ENCODE results near the gene AQP3.

AQP3 gene

DNA sequence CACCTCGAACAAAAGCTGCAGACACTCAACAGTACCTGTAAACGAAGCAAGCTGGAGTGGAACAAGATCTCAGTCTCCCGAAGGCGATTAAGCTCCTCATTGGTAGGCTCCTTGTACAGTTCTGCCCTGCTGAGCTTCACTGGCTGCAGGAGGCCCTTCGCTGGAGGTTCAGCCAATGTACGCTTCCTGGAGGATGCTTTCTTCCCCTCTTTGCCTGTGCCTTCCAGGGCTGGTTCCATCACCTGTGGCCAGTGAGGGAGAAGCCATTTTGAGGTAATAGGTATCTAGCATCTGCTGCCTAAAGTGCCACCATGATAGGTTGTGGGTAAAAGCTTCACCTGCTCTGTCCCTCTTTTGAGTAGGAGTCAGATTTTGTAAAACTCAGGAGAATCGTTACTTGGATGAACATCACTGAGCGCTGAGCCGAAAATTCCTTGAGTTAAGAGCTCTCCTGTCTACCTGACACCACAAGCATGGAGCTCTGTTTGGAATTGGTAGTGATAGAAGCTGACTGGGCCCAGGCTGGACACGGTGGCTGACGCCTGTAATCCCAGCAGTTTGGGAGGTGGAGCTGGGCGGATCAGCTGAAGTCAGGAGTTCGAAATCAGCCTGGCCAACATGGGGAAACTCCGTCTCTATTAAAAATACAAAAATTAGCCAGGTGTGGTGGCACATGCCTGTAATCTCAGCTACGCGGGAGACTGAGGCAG is 24.9 kb upstream of the AQP3 start:
- Histone ChIP-seq H3K27ac (ENCODE audit: insufficient read depth, low read depth, low read length, poor library complexity, severe bottlenecking) (no peak overlapping the region), H3K9me3 (ENCODE audit: control insufficient read depth, low read length) (no peaks in the 10 kb centered on the region), H3K4me1 (ENCODE audit: control insufficient read depth, insufficient read depth, low read length) (no peaks in the 10 kb centered on the region), H3K36me3 (ENCODE audit: control insufficient read depth, insufficient read depth, low read length) (peaks cover 14% of the 10 kb centered on the region), H3K4me3 (ENCODE audit: insufficient read depth, low read depth, low read length) (no peak overlapping the region), H3K27me3 (ENCODE audit: control insufficient read depth, insufficient read depth, low read length, poor library complexity, severe bottlenecking) (no peaks in the 10 kb centered on the region)
- 92 to 94% methylated on average over 16 of the region's 16 CpGs for WGBS, 2 experiments

DNA sequence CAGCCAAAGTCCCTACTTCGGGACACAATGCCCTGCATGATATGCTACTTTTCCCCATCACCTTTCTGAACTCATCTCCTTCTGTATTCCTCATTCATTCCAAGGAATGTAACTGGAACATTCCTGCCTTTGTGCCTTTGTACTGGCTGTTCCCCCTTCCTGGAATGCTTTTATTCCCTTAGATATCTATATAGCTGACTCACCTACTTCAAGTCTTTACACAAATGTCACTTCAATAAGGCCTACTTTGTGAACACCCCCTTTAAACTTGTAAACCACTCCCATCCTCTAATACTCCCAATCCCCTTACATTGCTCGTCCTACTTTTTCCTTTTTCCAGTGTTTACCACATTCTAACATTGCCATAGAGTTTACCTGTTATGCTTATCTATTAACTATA is 24.0 kb upstream of the AQP3 start:
- peaks cover 15% of the 10 kb centered on the region for H3K36me3 ChIP-seq (ENCODE audit: control insufficient read depth, insufficient read depth, low read length)
- no peaks in the 10 kb centered on the region for H3K9me3 ChIP-seq (ENCODE audit: control insufficient read depth, low read length)
- H3K27ac ChIP-seq (ENCODE audit: insufficient read depth, low read depth, low read length, poor library complexity, severe bottlenecking): no peak overlapping the region
- H3K27me3 ChIP-seq (ENCODE audit: control insufficient read depth, insufficient read depth, low read length, poor library complexity, severe bottlenecking): no peaks in the 10 kb centered on the region
- H3K4me3 ChIP-seq (ENCODE audit: insufficient read depth, low read depth, low read length): no peak overlapping the region
- WGBS, 2 experiments: 89 to 93% methylated on average over 2 of the region's 2 CpGs
- H3K4me1 ChIP-seq (ENCODE audit: control insufficient read depth, insufficient read depth, low read length): no peaks in the 10 kb centered on the region

DNA sequence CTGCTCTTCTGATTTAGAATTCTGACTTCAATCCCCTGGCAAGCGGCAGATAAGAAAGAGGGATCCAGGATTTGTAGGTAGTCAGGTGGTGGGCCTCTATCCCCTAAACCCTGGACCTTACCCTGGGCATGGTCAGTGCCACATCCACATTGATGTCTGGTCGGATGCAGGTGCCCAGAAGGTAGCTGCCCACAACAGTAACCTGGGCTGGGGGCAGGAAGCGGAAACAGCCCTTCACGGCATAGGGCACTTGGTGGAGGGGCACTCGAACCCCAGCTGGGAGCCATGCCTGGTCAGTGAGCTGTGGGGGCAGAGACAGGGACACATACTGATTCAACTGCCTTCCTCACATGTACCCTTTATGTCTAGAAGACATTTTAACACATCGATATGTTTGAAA is 22.5 kb upstream of the AQP3 start:
- 85 to 87% methylated on average over 6 of the region's 6 CpGs for WGBS, 2 experiments
- peaks cover 30% of the 10 kb centered on the region for H3K36me3 ChIP-seq (ENCODE audit: control insufficient read depth, insufficient read depth, low read length)
- H3K9me3 ChIP-seq (ENCODE audit: control insufficient read depth, low read length): no peaks in the 10 kb centered on the region

DNA sequence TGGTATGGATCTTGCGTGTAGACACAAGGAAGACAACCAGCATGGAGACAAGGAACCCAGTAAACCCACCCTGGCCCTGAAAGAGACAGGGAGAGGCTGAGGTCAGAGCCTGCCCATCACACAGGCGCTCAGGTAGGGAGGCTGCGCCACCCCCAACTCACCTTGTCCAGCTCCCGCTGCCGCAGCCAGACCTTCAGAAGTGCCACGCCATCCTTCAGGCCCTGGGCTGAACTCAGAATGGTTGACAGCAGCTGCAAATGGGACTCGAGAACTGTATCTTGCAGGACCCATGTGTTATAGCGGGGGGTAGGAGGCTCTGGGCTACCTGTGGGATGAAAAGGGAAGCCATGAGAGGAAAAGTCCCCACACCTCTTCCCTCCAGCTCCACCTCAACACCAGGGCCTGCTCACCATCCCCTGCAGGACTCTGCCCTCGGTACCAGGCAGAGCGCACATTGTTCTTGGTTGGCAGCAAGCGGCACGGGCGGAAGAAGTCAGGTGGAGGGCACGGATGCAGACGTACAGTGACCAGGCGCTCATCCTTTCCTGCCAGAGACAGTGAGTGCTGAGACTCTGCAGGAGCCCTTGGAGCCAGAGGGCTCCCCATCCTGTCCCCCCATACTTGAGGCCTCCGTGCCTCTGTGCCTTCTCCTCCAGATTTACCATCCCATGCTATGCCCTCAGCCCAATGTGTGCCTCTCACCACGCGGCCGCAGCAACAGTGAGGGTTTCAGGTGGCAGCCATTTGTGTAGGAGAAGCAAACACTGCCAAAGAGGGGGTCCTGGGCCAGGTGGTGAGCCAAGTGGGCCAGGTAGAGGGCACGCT is 21.6 kb upstream of the AQP3 start:
- 96 to 97% methylated on average over 21 of the region's 21 CpGs for WGBS, 2 experiments
- Histone ChIP-seq H3K36me3 (ENCODE audit: control insufficient read depth, insufficient read depth, low read length) (peaks cover 38% of the 10 kb centered on the region), H3K4me1 (ENCODE audit: control insufficient read depth, insufficient read depth, low read length) (no peaks in the 10 kb centered on the region), H3K4me3 (ENCODE audit: insufficient read depth, low read depth, low read length) (no peak overlapping the region), H3K27me3 (ENCODE audit: control insufficient read depth, insufficient read depth, low read length, poor library complexity, severe bottlenecking) (no peaks in the 10 kb centered on the region), H3K9me3 (ENCODE audit: control insufficient read depth, low read length) (no peaks in the 10 kb centered on the region), H3K27ac (ENCODE audit: insufficient read depth, low read depth, low read length, poor library complexity, severe bottlenecking) (no peak overlapping the region)

More for the DNA sequence above, 22.5 kb upstream of the AQP3 start:
- Histone ChIP-seq H3K4me1 (ENCODE audit: control insufficient read depth, insufficient read depth, low read length) (no peaks in the 10 kb centered on the region), H3K27ac (ENCODE audit: insufficient read depth, low read depth, low read length, poor library complexity, severe bottlenecking) (no peak overlapping the region), H3K27me3 (ENCODE audit: control insufficient read depth, insufficient read depth, low read length, poor library complexity, severe bottlenecking) (no peaks in the 10 kb centered on the region), H3K4me3 (ENCODE audit: insufficient read depth, low read depth, low read length) (no peak overlapping the region)

DNA sequence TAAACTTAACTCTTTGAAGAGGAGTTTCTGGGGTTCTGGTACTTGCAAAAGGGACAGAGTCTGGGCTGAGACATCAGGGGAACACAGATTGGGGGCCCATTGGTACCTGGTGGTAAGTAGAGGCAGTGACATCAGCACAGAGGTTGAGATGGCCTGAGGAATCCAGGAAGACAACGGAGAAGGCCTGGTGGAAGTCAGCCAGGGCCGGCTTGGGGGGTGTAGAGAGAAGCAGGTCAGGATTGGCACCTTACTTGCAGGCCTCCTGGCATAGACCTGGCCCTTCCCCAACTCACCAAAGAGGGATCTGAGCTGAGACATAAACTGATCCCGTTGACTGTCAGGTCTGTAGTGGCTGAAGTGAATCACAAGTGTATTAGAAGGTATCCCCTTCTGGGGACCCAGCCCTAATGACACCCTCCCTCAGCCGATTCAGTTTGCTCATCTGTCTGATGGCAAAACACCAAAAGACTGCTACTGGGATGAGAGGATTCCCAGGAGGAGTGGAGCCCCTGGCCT is 20.9 kb upstream of the AQP3 start:
- WGBS, 2 experiments: 91 to 97% methylated on average over 4 of the region's 4 CpGs
- Histone ChIP-seq H3K27me3 (ENCODE audit: control insufficient read depth, insufficient read depth, low read length, poor library complexity, severe bottlenecking) (no peaks in the 10 kb centered on the region), H3K27ac (ENCODE audit: insufficient read depth, low read depth, low read length, poor library complexity, severe bottlenecking) (no peak overlapping the region), H3K4me3 (ENCODE audit: insufficient read depth, low read depth, low read length) (no peak overlapping the region), H3K36me3 (ENCODE audit: control insufficient read depth, insufficient read depth, low read length) (peaks cover 45% of the 10 kb centered on the region), H3K4me1 (ENCODE audit: control insufficient read depth, insufficient read depth, low read length) (no peaks in the 10 kb centered on the region), H3K9me3 (ENCODE audit: control insufficient read depth, low read length) (no peaks in the 10 kb centered on the region)

DNA sequence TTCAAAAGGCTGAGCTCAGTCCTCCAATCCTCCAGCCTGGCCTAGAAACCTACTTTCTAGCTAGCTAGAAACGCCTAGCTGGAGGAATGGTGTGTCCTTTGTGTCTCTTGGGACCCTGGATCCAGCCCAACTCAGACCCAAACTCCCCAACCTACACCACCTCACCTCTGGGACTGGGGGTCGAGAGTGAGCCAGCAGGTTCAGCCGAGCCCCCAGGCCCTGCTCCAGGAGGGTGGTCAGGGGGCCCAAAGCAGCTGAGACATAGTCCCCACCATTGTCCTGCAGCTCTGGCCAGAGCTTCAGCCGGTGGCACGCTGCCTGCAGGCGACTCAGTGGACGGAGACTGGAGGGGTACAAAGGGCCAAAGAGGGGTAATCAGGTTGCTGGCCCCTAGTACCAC is 20.1 kb upstream of the AQP3 start:
- Histone ChIP-seq H3K4me1 (ENCODE audit: control insufficient read depth, insufficient read depth, low read length) (no peaks in the 10 kb centered on the region), H3K9me3 (ENCODE audit: control insufficient read depth, low read length) (no peaks in the 10 kb centered on the region), H3K27ac (ENCODE audit: insufficient read depth, low read depth, low read length, poor library complexity, severe bottlenecking) (no peak overlapping the region), H3K27me3 (ENCODE audit: control insufficient read depth, insufficient read depth, low read length, poor library complexity, severe bottlenecking) (no peaks in the 10 kb centered on the region), H3K4me3 (ENCODE audit: insufficient read depth, low read depth, low read length) (no peak overlapping the region), H3K36me3 (ENCODE audit: control insufficient read depth, insufficient read depth, low read length) (peaks cover 51% of the 10 kb centered on the region)
- WGBS, 2 experiments: 94 to 96% methylated on average over 7 of the region's 7 CpGs

DNA sequence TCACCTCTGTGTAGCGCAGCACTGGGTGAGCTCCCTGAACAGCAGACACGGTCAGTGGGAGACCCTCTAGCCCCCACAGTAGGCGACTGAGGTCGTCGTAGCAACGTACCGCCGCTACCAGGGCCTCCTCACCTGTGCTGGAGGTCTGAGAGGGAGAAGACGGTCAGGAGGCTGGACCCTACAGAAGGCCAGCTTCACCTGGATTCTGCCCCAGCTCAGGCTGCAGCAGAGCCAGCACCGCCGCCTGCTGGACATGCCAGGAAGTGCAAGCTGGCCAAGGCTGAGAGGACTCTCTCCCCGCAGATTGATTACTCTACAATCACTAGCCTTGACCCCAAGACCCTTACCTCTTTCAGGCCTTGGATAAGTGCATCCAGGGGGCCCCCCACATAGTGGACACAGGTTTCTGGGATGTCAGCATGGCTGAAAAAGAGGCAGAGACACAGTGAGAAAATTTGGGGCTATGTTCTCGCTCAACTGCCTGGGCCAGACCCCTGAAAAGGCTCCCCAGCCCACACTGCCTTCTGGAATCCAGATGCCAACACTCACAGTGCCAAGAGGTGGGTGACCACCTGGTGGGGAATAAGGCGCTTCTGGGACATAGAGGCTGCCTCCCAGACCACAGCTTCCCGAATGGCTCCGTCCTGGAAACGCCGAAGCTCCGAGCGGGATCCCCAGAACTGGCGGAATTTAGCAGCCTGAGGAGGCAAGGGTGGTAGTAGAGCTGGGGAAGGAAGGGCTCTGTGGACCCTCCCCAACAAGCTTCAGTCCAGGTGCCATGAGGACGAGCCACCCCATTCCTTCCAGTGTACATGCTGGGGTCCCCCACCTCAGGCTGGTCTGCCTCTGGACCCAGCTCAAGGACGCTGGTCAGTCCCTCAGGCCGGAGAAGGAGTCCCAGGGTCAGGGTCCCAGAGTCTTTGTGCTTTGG is 19.4 kb upstream of the AQP3 start:
- Histone ChIP-seq H3K27ac (ENCODE audit: insufficient read depth, low read depth, low read length, poor library complexity, severe bottlenecking) (no peak overlapping the region), H3K9me3 (ENCODE audit: control insufficient read depth, low read length) (no peaks in the 10 kb centered on the region), H3K4me1 (ENCODE audit: control insufficient read depth, insufficient read depth, low read length) (no peaks in the 10 kb centered on the region), H3K27me3 (ENCODE audit: control insufficient read depth, insufficient read depth, low read length, poor library complexity, severe bottlenecking) (no peaks in the 10 kb centered on the region), H3K36me3 (ENCODE audit: control insufficient read depth, insufficient read depth, low read length) (peaks cover 57% of the 10 kb centered on the region), H3K4me3 (ENCODE audit: insufficient read depth, low read depth, low read length) (no peak overlapping the region)
- 82 to 83% methylated on average over 24 of the region's 24 CpGs for WGBS, 2 experiments

DNA sequence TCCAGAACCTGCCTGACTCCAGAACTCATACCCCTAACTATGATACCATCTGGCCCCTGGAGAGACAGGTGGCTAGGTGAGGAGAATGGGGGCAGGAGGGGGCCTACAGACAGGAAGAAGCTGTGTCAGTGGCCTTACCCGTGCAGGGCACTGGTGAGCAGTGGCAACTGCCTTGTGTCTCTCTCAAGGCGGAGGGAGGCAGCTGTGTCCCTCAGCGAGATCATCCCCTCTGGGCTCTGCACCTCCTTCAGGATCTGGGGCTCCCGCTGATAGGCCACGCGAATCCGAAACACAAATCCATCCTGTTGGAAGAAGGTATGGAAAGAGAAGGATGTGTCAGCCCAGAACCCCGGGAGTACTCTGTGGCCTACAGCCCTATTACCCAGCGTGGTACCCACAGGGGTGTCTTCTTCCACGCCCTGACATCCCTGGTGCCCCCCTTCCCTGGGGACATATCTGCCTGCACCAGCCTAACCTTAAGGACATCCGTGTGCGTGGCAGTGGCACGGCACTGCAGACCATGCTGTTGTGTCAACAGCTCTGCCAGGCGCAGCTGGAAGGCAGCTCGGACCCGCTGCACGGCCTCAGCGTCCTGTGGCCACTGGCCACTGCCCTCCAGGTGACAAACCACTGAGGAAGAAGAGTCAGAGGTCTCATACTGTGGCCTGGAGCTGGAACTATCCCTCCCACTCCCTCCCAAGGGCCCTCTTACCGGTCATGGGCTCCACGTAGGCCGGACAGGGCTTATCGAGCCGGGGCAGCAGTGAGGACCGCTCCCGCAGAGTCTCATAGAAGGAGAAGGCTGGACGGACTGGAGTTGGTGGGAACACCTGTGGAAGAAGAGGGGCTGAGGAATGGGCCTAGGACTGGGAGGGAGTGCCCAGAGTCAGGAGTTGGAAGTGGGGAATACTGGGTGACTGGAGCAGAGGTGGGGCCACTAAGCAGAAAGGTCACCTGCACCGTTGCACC is 18.5 kb upstream of the AQP3 start:
- H3K9me3 ChIP-seq (ENCODE audit: control insufficient read depth, low read length): no peaks in the 10 kb centered on the region
- H3K4me1 ChIP-seq (ENCODE audit: control insufficient read depth, insufficient read depth, low read length): no peaks in the 10 kb centered on the region
- 95 to 96% methylated on average over 27 of the region's 27 CpGs for WGBS, 2 experiments
- H3K36me3 ChIP-seq (ENCODE audit: control insufficient read depth, insufficient read depth, low read length): peaks cover 59% of the 10 kb centered on the region
- H3K27ac ChIP-seq (ENCODE audit: insufficient read depth, low read depth, low read length, poor library complexity, severe bottlenecking): no peak overlapping the region
- H3K27me3 ChIP-seq (ENCODE audit: control insufficient read depth, insufficient read depth, low read length, poor library complexity, severe bottlenecking): no peaks in the 10 kb centered on the region
- H3K4me3 ChIP-seq (ENCODE audit: insufficient read depth, low read depth, low read length): no peak overlapping the region

DNA sequence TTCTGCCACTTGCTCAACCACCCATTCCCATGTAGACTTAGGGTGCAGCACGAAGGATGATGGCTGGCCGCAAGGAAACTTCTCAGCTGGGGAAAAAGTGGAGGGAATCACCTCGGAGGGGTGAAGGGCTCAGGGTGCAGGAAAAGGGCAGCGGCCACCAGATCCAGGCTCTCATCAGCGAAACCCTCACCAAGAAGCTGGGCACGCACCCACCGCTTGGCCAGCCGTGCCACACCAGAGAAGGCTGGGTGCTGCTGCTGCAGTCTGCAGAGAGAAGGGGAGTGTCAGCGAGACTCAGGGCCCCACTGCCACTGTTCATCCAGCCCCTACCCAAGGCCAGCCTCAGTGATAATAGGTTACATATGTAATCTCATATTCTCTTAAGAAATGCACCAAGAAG is 17.7 kb upstream of the AQP3 start:
- Histone ChIP-seq H3K4me3 (ENCODE audit: insufficient read depth, low read depth, low read length) (no peak overlapping the region), H3K36me3 (ENCODE audit: control insufficient read depth, insufficient read depth, low read length) (peaks cover 59% of the 10 kb centered on the region), H3K9me3 (ENCODE audit: control insufficient read depth, low read length) (no peaks in the 10 kb centered on the region), H3K27ac (ENCODE audit: insufficient read depth, low read depth, low read length, poor library complexity, severe bottlenecking) (no peak overlapping the region), H3K4me1 (ENCODE audit: control insufficient read depth, insufficient read depth, low read length) (no peaks in the 10 kb centered on the region), H3K27me3 (ENCODE audit: control insufficient read depth, insufficient read depth, low read length, poor library complexity, severe bottlenecking) (no peaks in the 10 kb centered on the region)
- 94 to 96% methylated on average over 9 of the region's 9 CpGs for WGBS, 2 experiments
